IPS DF 6.9 (cell line): ENCODE measurements around the gene C12orf54.
"Not testable (repeated sequence)": the region's sequence is repeated elsewhere in the genome, so short reads cannot be mapped to it uniquely, and the experiment has no call there.

Source experiments
- DNase-seq: peaks from one replicate; pipeline ENCODE4 v3.0.0-alpha.2; 2013; ENCODE audit warnings: low read depth, low spot score
- H3K27ac ChIP-seq: one replicate; pipeline ENCODE4 v1.5.1; 2013; ENCODE audit warnings: low read length, control low read depth
- H3K27me3 ChIP-seq: 2 replicates; pipeline ENCODE4 v1.6.1; 2013; ENCODE audit warnings: mild to moderate bottlenecking, low read length; ENCODE audit not compliant: control insufficient read depth, insufficient read depth
- H3K36me3 ChIP-seq: 2 replicates; pipeline ENCODE4 v1.6.1; 2013; ENCODE audit warnings: low read length; ENCODE audit not compliant: control insufficient read depth, insufficient read depth
- H3K4me1 ChIP-seq: 2 replicates; pipeline ENCODE4 v1.6.1; 2013; ENCODE audit warnings: low read length; ENCODE audit not compliant: control insufficient read depth, insufficient read depth
- H3K4me3 ChIP-seq: 2 replicates; pipeline ENCODE4 v1.5.1; 2013; ENCODE audit warnings: mild to moderate bottlenecking, low read length
- H3K9me3 ChIP-seq: 2 replicates; pipeline ENCODE4 v1.6.1; 2013; ENCODE audit warnings: low read length, inconsistent platforms; ENCODE audit not compliant: control insufficient read depth, insufficient read depth
- WGBS: extraction: QIAGEN DNeasy Blood & Tissue Kit; methylation state at CpG from one replicate; pipeline ENCODE4 v1.1.7; 2013; ENCODE audit warnings: mixed read lengths, missing lambda C conversion rate; ENCODE audit not compliant: insufficient read length, insufficient coverage; 5-methylcytosine and 5-hydroxymethylcytosine counted together

C12orf54 gene

GRCh38 chr12:48459259-48459658, 23.0 kb upstream of the C12orf54 start:
- Histone ChIP-seq H3K4me1 (no peaks in the 10 kb centered on the region), H3K9me3 (no peaks in the 10 kb centered on the region), H3K4me3 (no peak overlapping the region), H3K27ac (no peak overlapping the region), H3K27me3 (no peaks in the 10 kb centered on the region), H3K36me3 (no peaks in the 10 kb centered on the region)
- DNase-seq, result no peak
- no CpG with 5 or more reads among the region's 6 CpGs for WGBS

GRCh38 chr12:48469027-48469426, 13.3 kb upstream of the C12orf54 start:
- not testable (repeated sequence) for H3K4me3 ChIP-seq, DNase-seq, H3K4me1 ChIP-seq, H3K27me3 ChIP-seq, H3K9me3 ChIP-seq, H3K36me3 ChIP-seq, H3K27ac ChIP-seq
- WGBS, result no CpG with 5 or more reads among the region's 9 CpGs

DNA sequence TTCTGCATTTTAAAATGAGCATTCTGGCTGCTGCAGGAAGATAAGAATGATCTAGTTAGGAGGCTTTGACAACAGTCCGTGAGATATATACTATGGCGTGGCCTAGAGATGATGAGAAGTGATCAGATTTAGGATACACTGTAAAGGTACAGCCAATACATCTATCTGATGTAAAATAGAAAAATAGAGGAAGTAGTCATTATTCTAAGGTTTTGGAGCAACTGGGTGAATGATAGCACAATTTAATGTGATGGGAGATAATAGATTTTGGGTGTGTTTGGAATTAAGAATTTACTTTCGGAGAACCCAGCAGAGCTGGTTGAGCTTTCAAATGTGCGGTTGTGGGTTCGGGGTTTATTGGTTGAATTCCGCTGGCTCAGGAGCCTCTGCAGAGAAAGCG, 10.0 kb upstream of the C12orf54 start, which contains the start of gene ANP32D:
Gene ANP32D (plus strand): TSS at position 301 of the 400 bp plus-strand sequence. CDS start 106 bp downstream, outside the sequence.
- Histone ChIP-seq H3K27ac (no peak within 1 kb of the TSS), H3K27me3 (no peaks in the 10 kb centered on the region), H3K36me3 (no peaks in the 10 kb centered on the region), H3K4me3 (no peak within 1 kb of the TSS), H3K9me3 (no peaks in the 10 kb centered on the region; the same call in 1 of the 2 replicates), H3K4me1 (no peaks in the 10 kb centered on the region)
- no CpG with 5 or more reads among the region's 7 CpGs for WGBS
- DNase-seq, result no peak

GRCh38 chr12:48473061-48473460, 9.2 kb upstream of the C12orf54 start:
- 100% methylated on average over 4 of the region's 9 CpGs for WGBS
- Histone ChIP-seq H3K9me3 (no peaks in the 10 kb centered on the region; the same call in 1 of the 2 replicates), H3K27ac (no peak overlapping the region), H3K4me3 (no peak overlapping the region), H3K36me3 (no peaks in the 10 kb centered on the region), H3K4me1 (no peaks in the 10 kb centered on the region), H3K27me3 (no peaks in the 10 kb centered on the region)
- no peak for DNase-seq

- DNase-seq, H3K9me3 ChIP-seq: not testable (repeated sequence)
- no CpG with 5 or more reads among the region's 11 CpGs for WGBS
Measured at GRCh38 chr12:48474497-48474896, 7.8 kb upstream of the C12orf54 start.

GRCh38 chr12:48482930-48483329, 632 bp downstream of the C12orf54 start:
- no CpG with 5 or more reads among the region's 3 CpGs for WGBS
- H3K9me3 ChIP-seq, result no peaks in the 10 kb centered on the region
- no peaks in the 10 kb centered on the region for H3K27me3 ChIP-seq
- no peaks in the 10 kb centered on the region for H3K4me1 ChIP-seq
- H3K4me3 ChIP-seq, result no peak overlapping the region
- DNase-seq, result no peak
- no peaks in the 10 kb centered on the region for H3K36me3 ChIP-seq
- no peak overlapping the region for H3K27ac ChIP-seq

More at GRCh38 chr12:48474497-48474896, 7.8 kb upstream of the C12orf54 start:
- H3K4me3 ChIP-seq, H3K36me3 ChIP-seq, H3K27me3 ChIP-seq, H3K27ac ChIP-seq, H3K4me1 ChIP-seq: not testable (repeated sequence)

- Histone ChIP-seq H3K27ac (no peak overlapping the region), H3K4me1 (no peaks in the 10 kb centered on the region), H3K27me3 (no peaks in the 10 kb centered on the region), H3K9me3 (no peaks in the 10 kb centered on the region), H3K4me3 (no peak overlapping the region), H3K36me3 (no peaks in the 10 kb centered on the region)
- DNase-seq, result no peak
- WGBS, result no CpG with 5 or more reads among the region's 2 CpGs
Measured at GRCh38 chr12:48486261-48486660, 4.0 kb downstream of the C12orf54 start.

DNA sequence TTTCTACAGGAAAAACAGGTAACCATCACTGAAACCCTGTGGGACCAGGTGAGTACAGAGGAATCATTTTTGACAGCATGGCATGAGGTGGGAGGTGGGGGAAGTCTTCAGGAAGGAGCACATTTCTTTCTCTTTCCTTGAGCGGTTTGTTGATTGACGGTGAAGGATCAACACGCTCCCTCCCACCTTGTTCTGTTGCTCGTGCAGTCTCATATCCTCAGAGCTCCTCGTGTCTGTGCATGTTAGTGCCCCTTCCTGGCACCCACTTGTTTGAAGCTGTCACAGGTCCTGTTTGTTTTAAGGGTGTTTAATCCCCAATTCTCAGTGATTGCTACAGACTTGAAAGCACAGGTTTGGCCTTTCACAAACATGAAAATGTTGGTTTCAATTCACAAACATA, 4.4 kb downstream of the C12orf54 start:
- DNase-seq, result no peak
- Histone ChIP-seq H3K4me1 (no peaks in the 10 kb centered on the region), H3K36me3 (no peaks in the 10 kb centered on the region), H3K9me3 (no peaks in the 10 kb centered on the region), H3K27ac (no peak overlapping the region), H3K4me3 (no peak overlapping the region), H3K27me3 (no peaks in the 10 kb centered on the region)
- WGBS, result no CpG with 5 or more reads among the region's 5 CpGs

GRCh38 chr12:48489012-48489411, 6.7 kb downstream of the C12orf54 start:
- Histone ChIP-seq H3K9me3 (no peaks in the 10 kb centered on the region), H3K4me1 (no peaks in the 10 kb centered on the region), H3K4me3 (no peak overlapping the region), H3K27ac (no peak overlapping the region), H3K27me3 (no peaks in the 10 kb centered on the region), H3K36me3 (no peaks in the 10 kb centered on the region)
- no peak for DNase-seq
- WGBS, result no CpG with 5 or more reads among the region's 2 CpGs

GRCh38 chr12:48489456-48489855, 7.2 kb downstream of the C12orf54 start:
- H3K4me3 ChIP-seq, H3K9me3 ChIP-seq, H3K27ac ChIP-seq, H3K4me1 ChIP-seq, H3K36me3 ChIP-seq, DNase-seq, H3K27me3 ChIP-seq: not testable (repeated sequence)
- WGBS, result no CpG with 5 or more reads among the region's 7 CpGs

- H3K36me3 ChIP-seq, H3K27me3 ChIP-seq, H3K4me1 ChIP-seq, H3K27ac ChIP-seq, H3K9me3 ChIP-seq, H3K4me3 ChIP-seq, DNase-seq: not testable (repeated sequence)
- WGBS, result no CpG with 5 or more reads among the region's 32 CpGs
Measured at GRCh38 chr12:48500281-48500680, 18.0 kb downstream of the C12orf54 start.
